ENCODE measurements around the gene SH3RF1.

The SH3RF1 gene

DNA sequence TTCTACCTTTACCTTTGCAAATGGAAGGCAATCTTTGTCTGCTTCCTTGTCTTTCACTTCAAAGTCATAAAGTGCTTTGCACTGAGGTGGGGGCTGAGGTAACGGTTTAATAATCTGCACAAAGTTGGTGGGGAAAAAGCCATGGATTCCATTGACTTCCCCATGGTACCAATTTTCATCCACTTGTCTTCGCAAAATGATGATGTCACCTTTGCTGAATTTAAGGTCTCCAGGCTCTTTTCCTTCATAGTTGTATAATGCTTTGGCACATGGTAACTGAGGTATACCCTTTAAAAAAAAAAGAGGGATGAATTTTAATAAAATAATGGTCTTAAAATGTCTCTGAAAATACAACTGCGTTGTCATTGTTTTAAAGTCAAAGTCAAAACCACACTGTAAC is 114.4 kb downstream of the SH3RF1 start:
- H3K27ac ChIP-seq (ENCODE audit: low read depth in 2 of 2, low read length in 2 of 2), result no peak overlapping the region

DNA sequence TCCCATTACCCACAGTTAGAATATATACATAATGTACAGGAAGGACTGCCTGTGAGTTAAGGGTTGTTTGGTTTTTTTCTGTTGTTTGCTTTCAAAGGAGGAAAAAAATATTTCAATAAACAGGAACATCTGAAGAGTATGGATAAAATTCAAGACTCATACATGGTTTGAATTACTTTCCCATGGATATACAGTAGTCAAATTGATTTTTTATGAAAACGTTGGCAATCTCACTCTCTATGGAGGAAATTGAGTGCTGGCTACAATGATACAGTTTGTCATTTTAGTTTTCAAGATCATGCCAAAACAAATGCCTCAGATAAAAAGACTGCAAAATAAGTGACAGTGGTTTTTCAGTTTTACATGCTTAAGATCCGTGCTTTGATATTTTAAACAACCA is 116.6 kb downstream of the SH3RF1 start:
- Histone ChIP-seq H3K27ac (ENCODE audit: low read depth in 2 of 2, low read length in 2 of 2) (no peak overlapping the region), H3K4me1 (ENCODE audit: control insufficient read depth in 2 of 2, insufficient read depth in 2 of 2, low read length in 2 of 2) (peaks cover 3 to 22% of the 10 kb centered on the region in 2 donors), H3K36me3 (ENCODE audit: control insufficient read depth in 2 of 2, insufficient read depth in 2 of 2, low read length in 2 of 2) (peaks cover 24 to 29% of the 10 kb centered on the region in 2 donors), H3K4me3 (ENCODE audit: low read length in 2 of 2) (no peak overlapping the region), H3K9me3 (ENCODE audit: control insufficient read depth in 2 of 2, low read length in 2 of 2) (no peaks in the 10 kb centered on the region), H3K9ac (ENCODE audit: low read depth in 1 of 2, low read length in 2 of 2) (no peak overlapping the region), H3K27me3 (ENCODE audit: control insufficient read depth in 2 of 2, insufficient read depth in 2 of 2, low read length in 2 of 2) (no peaks in the 10 kb centered on the region)

More for the DNA sequence above, 114.4 kb downstream of the SH3RF1 start:
- Histone ChIP-seq H3K36me3 (ENCODE audit: control insufficient read depth in 2 of 2, insufficient read depth in 2 of 2, low read length in 2 of 2) (peaks cover 24% of the 10 kb centered on the region in 2 donors), H3K9me3 (ENCODE audit: control insufficient read depth in 2 of 2, low read length in 2 of 2) (no peaks in the 10 kb centered on the region), H3K4me1 (ENCODE audit: control insufficient read depth in 2 of 2, insufficient read depth in 2 of 2, low read length in 2 of 2) (peaks cover 4 to 22% of the 10 kb centered on the region in 2 donors), H3K4me3 (ENCODE audit: low read length in 2 of 2) (no peak overlapping the region), H3K27me3 (ENCODE audit: control insufficient read depth in 2 of 2, insufficient read depth in 2 of 2, low read length in 2 of 2) (no peaks in the 10 kb centered on the region), H3K9ac (ENCODE audit: low read depth in 1 of 2, low read length in 2 of 2) (no peak overlapping the region)

DNA sequence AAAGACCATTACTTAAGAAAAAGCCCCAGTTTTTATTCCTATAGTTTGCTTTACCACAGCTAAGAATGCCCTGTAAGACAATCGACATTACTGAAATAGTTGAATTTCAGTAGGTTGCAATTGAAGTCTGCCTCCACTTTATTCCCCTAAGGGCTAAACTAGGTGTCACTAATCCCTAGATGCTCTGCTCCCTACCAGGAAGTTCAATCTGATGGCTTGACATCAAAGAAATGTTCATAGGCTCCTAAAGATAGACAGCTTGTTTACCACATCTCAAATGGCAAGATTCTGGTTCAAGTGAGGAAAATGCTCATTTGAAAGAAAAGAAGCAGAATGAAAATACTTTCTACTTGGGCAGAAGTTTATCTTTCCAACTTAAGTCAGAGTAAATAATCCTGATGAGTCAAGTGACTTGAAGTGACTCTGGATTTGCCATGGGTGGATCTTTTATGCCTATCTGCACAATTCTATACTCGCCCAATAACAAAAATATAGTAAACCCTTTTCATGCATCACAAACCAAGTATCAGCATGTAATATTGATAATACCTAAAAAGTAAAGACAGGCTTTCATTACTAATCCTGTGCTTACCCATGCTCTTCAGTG is 117.2 kb downstream of the SH3RF1 start:
- no peak overlapping the region for H3K27ac ChIP-seq (ENCODE audit: low read depth in 2 of 2, low read length in 2 of 2)

GRCh38 chr4:169152899-169153298 is 117.9 kb downstream of the SH3RF1 start:
- H3K36me3 ChIP-seq (ENCODE audit: control insufficient read depth in 2 of 2, insufficient read depth in 2 of 2, low read length in 2 of 2), result peaks cover 24 to 29% of the 10 kb centered on the region in 2 donors
- no peak overlapping the region for H3K4me3 ChIP-seq (ENCODE audit: low read length in 2 of 2)
- H3K9ac ChIP-seq (ENCODE audit: low read depth in 1 of 2, low read length in 2 of 2), result no peak overlapping the region
- peaks cover 3 to 21% of the 10 kb centered on the region in 2 donors for H3K4me1 ChIP-seq (ENCODE audit: control insufficient read depth in 2 of 2, insufficient read depth in 2 of 2, low read length in 2 of 2)
- no peaks in the 10 kb centered on the region for H3K9me3 ChIP-seq (ENCODE audit: control insufficient read depth in 2 of 2, low read length in 2 of 2)
- no peaks in the 10 kb centered on the region for H3K27me3 ChIP-seq (ENCODE audit: control insufficient read depth in 2 of 2, insufficient read depth in 2 of 2, low read length in 2 of 2)
- H3K27ac ChIP-seq (ENCODE audit: low read depth in 2 of 2, low read length in 2 of 2), result no peak overlapping the region

More for the DNA sequence above, 117.2 kb downstream of the SH3RF1 start:
- Histone ChIP-seq H3K9me3 (ENCODE audit: control insufficient read depth in 2 of 2, low read length in 2 of 2) (no peaks in the 10 kb centered on the region), H3K4me1 (ENCODE audit: control insufficient read depth in 2 of 2, insufficient read depth in 2 of 2, low read length in 2 of 2) (peaks cover 3 to 25% of the 10 kb centered on the region in 2 donors), H3K27me3 (ENCODE audit: control insufficient read depth in 2 of 2, insufficient read depth in 2 of 2, low read length in 2 of 2) (no peaks in the 10 kb centered on the region), H3K4me3 (ENCODE audit: low read length in 2 of 2) (no peak overlapping the region), H3K9ac (ENCODE audit: low read depth in 1 of 2, low read length in 2 of 2) (no peak overlapping the region), H3K36me3 (ENCODE audit: control insufficient read depth in 2 of 2, insufficient read depth in 2 of 2, low read length in 2 of 2) (peaks cover 24 to 29% of the 10 kb centered on the region in 2 donors)

DNA sequence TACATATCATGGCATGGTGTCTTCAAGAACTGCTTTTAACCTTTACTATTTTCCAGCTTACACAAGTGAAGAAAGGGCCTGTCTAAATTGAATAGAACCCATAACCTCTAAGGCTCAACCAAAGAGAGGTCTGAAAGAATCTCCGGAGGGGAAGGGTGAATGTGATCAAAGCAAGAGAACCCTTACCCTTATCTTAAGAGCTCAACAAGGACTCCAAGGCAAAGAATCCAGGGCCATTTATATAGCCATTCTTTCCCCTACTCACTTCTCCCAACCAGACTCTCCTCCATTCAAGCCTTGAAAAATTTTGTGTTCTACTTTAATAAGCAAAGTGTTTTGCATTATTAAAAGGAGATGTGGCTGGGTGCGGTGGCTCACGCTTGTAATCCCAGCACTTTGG is 118.7 kb downstream of the SH3RF1 start:
- Histone ChIP-seq H3K4me1 (ENCODE audit: control insufficient read depth in 2 of 2, insufficient read depth in 2 of 2, low read length in 2 of 2) (peaks cover 3 to 14% of the 10 kb centered on the region in 2 donors), H3K9me3 (ENCODE audit: control insufficient read depth in 2 of 2, low read length in 2 of 2) (no peaks in the 10 kb centered on the region), H3K9ac (ENCODE audit: low read depth in 1 of 2, low read length in 2 of 2) (no peak overlapping the region), H3K4me3 (ENCODE audit: low read length in 2 of 2) (no peak overlapping the region), H3K36me3 (ENCODE audit: control insufficient read depth in 2 of 2, insufficient read depth in 2 of 2, low read length in 2 of 2) (peaks cover 24 to 29% of the 10 kb centered on the region in 2 donors), H3K27ac (ENCODE audit: low read depth in 2 of 2, low read length in 2 of 2) (no peak overlapping the region), H3K27me3 (ENCODE audit: control insufficient read depth in 2 of 2, insufficient read depth in 2 of 2, low read length in 2 of 2) (no peaks in the 10 kb centered on the region)

GRCh38 chr4:169151671-169152070 is 119.1 kb downstream of the SH3RF1 start:
- H3K27ac ChIP-seq (ENCODE audit: low read depth in 2 of 2, low read length in 2 of 2), result no peak overlapping the region
- H3K4me1 ChIP-seq (ENCODE audit: control insufficient read depth in 2 of 2, insufficient read depth in 2 of 2, low read length in 2 of 2), result peaks cover 3 to 10% of the 10 kb centered on the region in 2 donors
- no peaks in the 10 kb centered on the region for H3K9me3 ChIP-seq (ENCODE audit: control insufficient read depth in 2 of 2, low read length in 2 of 2)
- H3K9ac ChIP-seq (ENCODE audit: low read depth in 1 of 2, low read length in 2 of 2), result no peak overlapping the region
- H3K4me3 ChIP-seq (ENCODE audit: low read length in 2 of 2), result no peak overlapping the region
- peaks cover 24 to 29% of the 10 kb centered on the region in 2 donors for H3K36me3 ChIP-seq (ENCODE audit: control insufficient read depth in 2 of 2, insufficient read depth in 2 of 2, low read length in 2 of 2)
- no peaks in the 10 kb centered on the region for H3K27me3 ChIP-seq (ENCODE audit: control insufficient read depth in 2 of 2, insufficient read depth in 2 of 2, low read length in 2 of 2)

DNA sequence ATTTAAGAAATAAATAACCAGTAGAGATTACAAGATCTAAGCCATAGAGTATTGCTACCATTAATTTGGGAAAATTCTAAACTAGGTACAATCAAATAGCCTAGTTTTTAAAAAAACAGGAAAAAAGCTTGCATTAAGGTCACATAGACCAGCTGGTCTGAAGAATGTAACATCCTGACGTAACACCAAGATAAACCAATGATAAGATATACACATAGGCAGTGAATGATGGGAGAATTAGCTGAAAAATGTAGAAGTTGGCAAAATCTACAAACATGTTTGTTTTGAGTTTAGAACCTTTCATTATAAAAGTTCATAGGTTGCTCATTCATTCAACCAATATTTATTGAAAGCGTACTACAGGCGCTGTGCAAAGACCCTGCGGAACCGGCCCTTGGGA is 120.0 kb downstream of the SH3RF1 start:
- no peak overlapping the region for H3K9ac ChIP-seq (ENCODE audit: low read depth in 1 of 2, low read length in 2 of 2)
- no peak overlapping the region for H3K4me3 ChIP-seq (ENCODE audit: low read length in 2 of 2)
- no peak overlapping the region for H3K27ac ChIP-seq (ENCODE audit: low read depth in 2 of 2, low read length in 2 of 2)
- peaks cover 19 to 27% of the 10 kb centered on the region in 2 donors for H3K36me3 ChIP-seq (ENCODE audit: control insufficient read depth in 2 of 2, insufficient read depth in 2 of 2, low read length in 2 of 2)
- no peaks in the 10 kb centered on the region for H3K27me3 ChIP-seq (ENCODE audit: control insufficient read depth in 2 of 2, insufficient read depth in 2 of 2, low read length in 2 of 2)
- H3K4me1 ChIP-seq (ENCODE audit: control insufficient read depth in 2 of 2, insufficient read depth in 2 of 2, low read length in 2 of 2), result peaks cover 3 to 9% of the 10 kb centered on the region in 2 donors
- H3K9me3 ChIP-seq (ENCODE audit: control insufficient read depth in 2 of 2, low read length in 2 of 2), result no peaks in the 10 kb centered on the region

- peaks cover 8 to 16% of the 10 kb centered on the region in 2 donors for H3K36me3 ChIP-seq (ENCODE audit: control insufficient read depth in 2 of 2, insufficient read depth in 2 of 2, low read length in 2 of 2)
- H3K9me3 ChIP-seq (ENCODE audit: control insufficient read depth in 2 of 2, low read length in 2 of 2), result no peaks in the 10 kb centered on the region
- H3K27me3 ChIP-seq (ENCODE audit: control insufficient read depth in 2 of 2, insufficient read depth in 2 of 2, low read length in 2 of 2), result no peaks in the 10 kb centered on the region
- H3K4me3 ChIP-seq (ENCODE audit: low read length in 2 of 2), result no peak overlapping the region
- H3K4me1 ChIP-seq (ENCODE audit: control insufficient read depth in 2 of 2, insufficient read depth in 2 of 2, low read length in 2 of 2), result peaks cover 3 to 5% of the 10 kb centered on the region in 2 donors
- no peak overlapping the region for H3K9ac ChIP-seq (ENCODE audit: low read depth in 1 of 2, low read length in 2 of 2)
- peak overlapping the region; percentile 46 to 47 for H3K27ac ChIP-seq (ENCODE audit: low read depth in 2 of 2, low read length in 2 of 2)
Measured at GRCh38 chr4:169148885-169149284, 121.9 kb downstream of the SH3RF1 start.

GRCh38 chr4:169147191-169147590 is 123.6 kb downstream of the SH3RF1 start:
- H3K4me1 ChIP-seq (ENCODE audit: control insufficient read depth in 2 of 2, insufficient read depth in 2 of 2, low read length in 2 of 2), result peaks cover 3 to 5% of the 10 kb centered on the region in 2 donors
- no peak overlapping the region for H3K4me3 ChIP-seq (ENCODE audit: low read length in 2 of 2)
- no peaks in the 10 kb centered on the region for H3K9me3 ChIP-seq (ENCODE audit: control insufficient read depth in 2 of 2, low read length in 2 of 2)
- H3K27me3 ChIP-seq (ENCODE audit: control insufficient read depth in 2 of 2, insufficient read depth in 2 of 2, low read length in 2 of 2), result no peaks in the 10 kb centered on the region
- no peak overlapping the region for H3K9ac ChIP-seq (ENCODE audit: low read depth in 1 of 2, low read length in 2 of 2)
- H3K36me3 ChIP-seq (ENCODE audit: control insufficient read depth in 2 of 2, insufficient read depth in 2 of 2, low read length in 2 of 2), result peaks cover 6 to 15% of the 10 kb centered on the region in 2 donors
- no peak overlapping the region for H3K27ac ChIP-seq (ENCODE audit: low read depth in 2 of 2, low read length in 2 of 2)

DNA sequence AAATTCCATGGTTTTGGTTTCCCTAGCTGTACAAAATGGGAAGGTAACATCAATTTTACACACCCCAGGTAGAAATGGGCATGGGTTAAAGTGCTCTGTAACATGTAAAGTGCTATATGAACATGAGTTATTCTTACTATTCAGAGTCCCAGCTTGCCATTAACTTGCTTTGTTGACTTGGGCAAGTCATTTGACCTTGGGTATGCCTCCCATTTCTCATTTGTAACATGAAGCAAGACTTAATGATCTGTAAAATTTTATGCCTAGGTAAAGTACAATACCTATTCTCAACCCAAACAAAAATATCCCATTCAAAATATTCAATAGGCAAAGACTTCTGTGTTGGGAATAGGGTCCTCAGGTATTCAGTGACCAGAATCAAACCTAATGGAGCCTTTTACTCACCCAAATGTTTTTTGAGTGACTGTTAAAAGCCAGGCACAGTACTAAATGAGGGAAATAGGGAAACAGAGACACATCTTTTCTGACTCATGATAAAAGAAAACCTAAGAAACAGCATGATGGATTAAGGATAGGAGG is 126.6 kb downstream of the SH3RF1 start:
- peaks cover 6 to 10% of the 10 kb centered on the region in 2 donors for H3K36me3 ChIP-seq (ENCODE audit: control insufficient read depth in 2 of 2, insufficient read depth in 2 of 2, low read length in 2 of 2)
- no peaks in the 10 kb centered on the region for H3K9me3 ChIP-seq (ENCODE audit: control insufficient read depth in 2 of 2, low read length in 2 of 2)
- H3K4me3 ChIP-seq (ENCODE audit: low read length in 2 of 2), result no peak overlapping the region
- no peak overlapping the region for H3K27ac ChIP-seq (ENCODE audit: low read depth in 2 of 2, low read length in 2 of 2)
- H3K9ac ChIP-seq (ENCODE audit: low read depth in 1 of 2, low read length in 2 of 2), result no peak overlapping the region
- no peaks in the 10 kb centered on the region for H3K27me3 ChIP-seq (ENCODE audit: control insufficient read depth in 2 of 2, insufficient read depth in 2 of 2, low read length in 2 of 2)
- H3K4me1 ChIP-seq (ENCODE audit: control insufficient read depth in 2 of 2, insufficient read depth in 2 of 2, low read length in 2 of 2), result peaks cover 0 to 5% of the 10 kb centered on the region in 2 donors

Measured in mucosa of rectum (tissue), 2 donors.